ENCODE results near the gene CYB561D1. TPM values are rescaled to one million over a fixed set of nuclear protein-coding genes. Genes with fewer than 3 reads are reported as not detected.

CYB561D1 gene
- total and polyA plus RNA-seq, 2 of the 8 experiments (the other 6 are each of a cell fraction or from before 2014, with no cell fraction given) = 3.6 to 3.8 TPM

DNA sequence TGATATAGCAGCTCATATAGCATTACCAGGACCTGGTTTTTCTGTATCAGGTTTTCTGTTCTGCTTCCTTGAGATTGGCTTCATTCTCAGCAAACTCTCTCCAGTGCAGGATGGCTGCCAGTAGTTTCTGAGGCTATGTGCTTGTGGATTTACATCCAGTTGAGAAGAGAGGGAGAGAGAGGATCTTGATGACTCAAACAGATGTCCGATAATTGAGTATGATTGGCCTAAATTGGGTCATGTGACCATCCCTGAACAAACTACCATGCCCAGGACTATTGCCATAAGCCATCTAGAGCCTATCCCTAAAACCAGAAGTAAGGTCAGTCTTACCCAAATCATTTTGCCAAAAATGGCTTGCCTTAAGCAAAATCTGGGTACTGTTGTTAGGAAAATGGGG lies 49.5 kb upstream of the CYB561D1 start:
- no peak overlapping the region for H3K56ac ChIP-seq (replicated peaks; ENCODE audit: insufficient read length, low read depth, low read length)
- peaks cover 2% of the 10 kb centered on the region; the same call in 1 of the 2 replicates for H3K23me2 ChIP-seq (ENCODE audit: low read depth, low read length)
- H3K4me3 ChIP-seq (ENCODE audit: extremely low read depth in 1 of 4, insufficient read depth in 2 of 4, low read depth in 3 of 4, low read length in 4 of 4) = no peak overlapping the region
- H3K4me2 ChIP-seq (ENCODE audit: insufficient read depth in 1 of 2, low read depth in 2 of 2, low read length in 2 of 2) = no peak overlapping the region
- no peak overlapping the region for H3K4ac ChIP-seq (replicated peaks; ENCODE audit: insufficient read length, low read depth, low read length)
- no peak for DNase-seq (ENCODE audit: low read depth in 1 of 2, low spot score in 2 of 2)
- no peak overlapping the region for H2BK5ac ChIP-seq (ENCODE audit: low read depth, low read length)
- H3K27me3 ChIP-seq (replicated peaks in 1 of 4; ENCODE audit: control insufficient read depth in 3 of 4, extremely low read depth in 1 of 4, insufficient read depth in 3 of 4, low read length in 3 of 4) = no peaks in the 10 kb centered on the region
- H2BK20ac ChIP-seq (ENCODE audit: low read length) = no peak overlapping the region
- no peak overlapping the region for H2AK5ac ChIP-seq (ENCODE audit: low read depth, low read length)
- no peak for FAIRE-seq
- H2BK15ac ChIP-seq (ENCODE audit: low read length) = no peak overlapping the region
- no peak overlapping the region for H4K91ac ChIP-seq (replicated peaks; ENCODE audit: insufficient read length, low read length)
- H3K4me1 ChIP-seq (replicated peaks in 1 of 4; ENCODE audit: control insufficient read depth in 3 of 4, insufficient read depth in 4 of 4, low read length in 3 of 4) = no peaks in the 10 kb centered on the region
- no peak overlapping the region for H3K9ac ChIP-seq (replicated peaks in 1 of 4; ENCODE audit: extremely low read depth in 1 of 4, low read depth in 3 of 4, low read length in 3 of 4)
- H3K79me2 ChIP-seq (ENCODE audit: control insufficient read depth in 1 of 2, insufficient read depth in 2 of 2, low read length in 2 of 2) = no peaks in the 10 kb centered on the region
- no peak overlapping the region for H3K18ac ChIP-seq (ENCODE audit: extremely low read depth, low read length)
- CTCF ChIA-PET (ENCODE audit: partially characterized antibody) = interaction anchor here (1.0 kb wide), 1 partner anchor 88 kb away, joined by 3 read pairs; no protein-coding TSS in a partner anchor
- H3K9me3 ChIP-seq (ENCODE audit: insufficient read depth in 2 of 2, low read depth in 1 of 2, low read length in 1 of 2) = no peaks in the 10 kb centered on the region; a peak in 1 of 4 replicates
- H3K79me1 ChIP-seq (ENCODE audit: low read depth, low read length) = no peaks in the 10 kb centered on the region
- H2AFZ ChIP-seq (ENCODE audit: low read length) = no peak overlapping the region
- no peak overlapping the region for H3K23ac ChIP-seq (ENCODE audit: insufficient read length)
- H3K27ac ChIP-seq (ENCODE audit: low read depth, low read length) = no peak overlapping the region
- no peaks in the 10 kb centered on the region for H4K20me1 ChIP-seq (replicated peaks in 1 of 2; ENCODE audit: control insufficient read depth in 1 of 2, insufficient read depth in 2 of 2, low read length in 2 of 2)
- WGBS, 2 experiments (ENCODE audit: extremely low coverage in 1 of 2, insufficient coverage in 1 of 2, insufficient read length in 1 of 2, insufficient replicate concordance in 2 of 2, low coverage in 1 of 2, low lambda C conversion rate in 2 of 2, missing lambda C conversion rate in 1 of 2) = 71% methylated on average over 1 of the region's 1 CpG; no CpG with 5 or more reads in 1 of the 2 experiments
- no peak overlapping the region for H4K5ac ChIP-seq (ENCODE audit: insufficient read length, low read depth, low read length)
- H3K14ac ChIP-seq (ENCODE audit: insufficient read length) = no peak overlapping the region
- no peaks in the 10 kb centered on the region; a peak in 1 of 8 replicates for H3K36me3 ChIP-seq (ENCODE audit: control insufficient read depth in 2 of 4, insufficient read depth in 4 of 4, low read length in 3 of 4)
- no peak overlapping the region for H4K8ac ChIP-seq (ENCODE audit: extremely low read depth, insufficient read depth, low read length)
- no peak overlapping the region for H2BK120ac ChIP-seq (replicated peaks; ENCODE audit: low read depth, low read length)
- H2BK12ac ChIP-seq (ENCODE audit: low read depth, low read length) = no peak overlapping the region
- POLR2A ChIA-PET (ENCODE audit: partially characterized antibody) = no interaction called here
- TF ChIP-seq SUZ12 (IDR thresholded peaks at IDR 0.05; ENCODE audit: low read length) (no peak), FOSL1 (IDR thresholded peaks at IDR 0.05; ENCODE audit: insufficient read depth, low read depth, low read length) (no peak), MAFK (IDR thresholded peaks at IDR 0.05; ENCODE audit: low read depth, low read length) (no peak), GABPA (IDR thresholded peaks at IDR 0.05; ENCODE audit: borderline replicate concordance, insufficient read depth, low read length) (no peak), POLR2AphosphoS5 (IDR thresholded peaks at IDR 0.05; ENCODE audit: low read depth, low read length) (no peak), POU5F1 (IDR thresholded peaks at IDR 0.05; ENCODE audit: low read depth, low read length) (no peak), KDM5A (IDR thresholded peaks at IDR 0.05; ENCODE audit: low read length) (no peak), EZH2 (IDR thresholded peaks at IDR 0.05; ENCODE audit: low read depth, low read length, severe bottlenecking) (no peak), SIX5 (IDR thresholded peaks at IDR 0.05; ENCODE audit: low read depth, low read length) (no peak), E2F6 (IDR thresholded peaks at IDR 0.05) (no peak), CBX5 (IDR thresholded peaks at IDR 0.05; ENCODE audit: low read depth, low read length) (no peak), BCL11A (IDR thresholded peaks at IDR 0.05; ENCODE audit: low read depth in 2 of 2, low read length in 2 of 2) (no peak)
- TF ChIP-seq, protein P1, sequence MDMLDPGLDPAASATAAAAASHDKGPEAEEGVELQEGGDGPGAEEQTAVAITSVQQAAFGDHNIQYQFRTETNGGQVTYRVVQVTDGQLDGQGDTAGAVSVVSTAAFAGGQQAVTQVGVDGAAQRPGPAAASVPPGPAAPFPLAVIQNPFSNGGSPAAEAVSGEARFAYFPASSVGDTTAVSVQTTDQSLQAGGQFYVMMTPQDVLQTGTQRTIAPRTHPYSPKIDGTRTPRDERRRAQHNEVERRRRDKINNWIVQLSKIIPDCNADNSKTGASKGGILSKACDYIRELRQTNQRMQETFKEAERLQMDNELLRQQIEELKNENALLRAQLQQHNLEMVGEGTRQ (IDR thresholded peaks at IDR 0.05; ENCODE audit: low read length) = no peak

Measured in H1 (cell line).